Urothelium cell line (cell line): Measurements from ENCODE around the gene DYSF.

Experiments
- DNase-seq: peaks from one replicate; pipeline ENCODE4 v3.0.0; 2011; ENCODE audit warnings: low spot score, mixed read lengths
- FAIRE-seq: peaks from 2 replicates; lab custom pipeline; 2011; peaks lifted over from hg19 to GRCh38; lab: Jason Lieb, UNC

Gene DYSF

GRCh38 chr2:71684226-71685072 lies 231.1 kb downstream of the DYSF start:
- no peak for FAIRE-seq

DNA sequence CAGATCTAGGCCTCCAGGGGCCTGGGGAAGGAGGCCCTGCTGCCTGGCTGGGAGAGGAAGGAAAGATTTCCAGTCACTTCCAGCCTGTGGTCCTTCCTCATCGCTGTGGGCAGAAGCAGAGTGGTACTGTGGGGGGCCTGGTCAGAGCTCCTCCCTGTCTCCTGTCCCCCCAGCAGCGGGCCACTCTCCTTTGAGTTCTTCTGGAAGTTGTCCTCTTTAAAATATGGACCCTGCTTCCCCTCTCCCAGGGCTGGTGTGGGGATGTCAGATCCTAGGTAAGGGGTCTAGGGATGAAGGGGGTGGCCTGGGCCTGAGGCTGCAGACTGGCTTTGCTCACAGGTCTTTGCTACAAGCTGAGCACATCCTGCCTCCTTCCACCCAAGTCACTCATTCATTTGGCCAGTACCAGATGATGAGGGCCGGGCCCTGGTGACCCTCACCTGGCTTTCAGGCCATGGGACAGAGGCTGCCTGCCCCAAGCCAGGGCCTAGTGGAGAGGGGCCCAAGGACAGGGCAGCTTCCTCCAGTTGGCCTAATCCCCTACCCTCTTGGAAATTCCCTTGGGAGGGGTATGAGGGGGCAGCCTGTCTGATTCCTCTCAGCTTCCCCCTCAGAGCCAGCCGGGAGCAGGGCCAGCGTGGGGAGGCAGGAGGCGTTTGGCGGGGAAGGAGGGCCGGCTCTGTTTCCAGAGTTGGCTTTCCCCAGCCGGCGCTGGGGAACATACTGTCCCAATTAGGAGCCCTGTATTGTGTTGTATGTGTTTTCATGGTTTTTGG lies 231.9 kb downstream of the DYSF start:
- FAIRE-seq = no peak

More at GRCh38 chr2:71684226-71685072, 231.1 kb downstream of the DYSF start:
- no peak for DNase-seq

GRCh38 chr2:71685941-71686611 lies 232.7 kb downstream of the DYSF start:
- DNase-seq (no peak), FAIRE-seq (no peak)

More for the DNA sequence above, 231.9 kb downstream of the DYSF start:
- DNase-seq = no peak

GRCh38 chr2:71686781-71687180 lies 233.4 kb downstream of the DYSF start:
- DNase-seq (no peak), FAIRE-seq (no peak)

DNA sequence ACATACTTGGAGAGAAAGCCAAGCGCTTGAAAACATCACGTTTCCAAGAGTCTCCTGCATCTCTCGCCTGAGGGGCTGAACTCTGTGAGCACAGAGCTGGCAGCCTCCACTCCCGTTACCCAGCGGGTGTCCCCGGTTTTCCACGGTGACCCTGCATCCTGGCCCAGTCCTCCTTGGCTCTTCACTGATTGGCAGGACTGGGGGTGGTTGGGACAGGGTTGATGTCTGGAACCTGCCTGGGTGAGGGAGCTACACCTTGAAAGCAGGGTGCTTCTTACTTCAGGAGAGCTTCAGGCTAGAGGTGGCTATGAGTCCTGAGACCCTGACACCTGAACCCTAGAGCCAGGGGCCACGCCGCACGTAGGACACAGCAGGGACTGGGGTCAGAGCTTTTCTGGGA lies 234.1 kb downstream of the DYSF start:
- no peak for FAIRE-seq

DNA sequence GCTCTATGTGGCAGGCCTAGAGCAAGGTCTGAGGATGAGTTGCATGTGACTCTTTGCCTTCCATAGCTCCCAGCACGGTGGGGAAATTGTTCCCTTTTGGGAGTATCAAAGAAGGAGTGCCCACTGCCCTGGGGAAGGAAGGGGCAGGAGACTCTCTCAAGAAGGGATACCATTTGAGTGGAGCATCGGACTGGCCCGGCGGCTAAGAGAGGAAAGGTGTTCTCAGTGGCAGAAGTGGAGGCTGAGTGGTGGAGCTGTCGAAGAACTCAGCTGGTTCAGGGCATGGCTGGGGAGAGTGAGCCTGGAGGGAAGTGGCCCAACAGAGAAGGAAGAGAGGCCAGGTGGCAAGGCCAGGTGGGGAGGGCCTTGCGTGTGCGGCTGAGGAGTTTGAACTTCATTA lies 235.2 kb downstream of the DYSF start:
- no peak for FAIRE-seq
- DNase-seq = no peak

More for the DNA sequence above, 234.1 kb downstream of the DYSF start:
- DNase-seq = no peak

- DNase-seq (no peak), FAIRE-seq (no peak)
Measured at GRCh38 chr2:71689393-71689792, 236.0 kb downstream of the DYSF start.

GRCh38 chr2:71689968-71690834 lies 236.8 kb downstream of the DYSF start:
- DNase-seq (no peak), FAIRE-seq (no peak)

GRCh38 chr2:71690876-71691475 lies 237.6 kb downstream of the DYSF start:
- no peak for FAIRE-seq
- no peak for DNase-seq

- DNase-seq (no peak), FAIRE-seq (peak; percentile 17)
Measured at GRCh38 chr2:71691747-71692441, 238.5 kb downstream of the DYSF start.

- no peak for DNase-seq
- FAIRE-seq = no peak
Measured at GRCh38 chr2:71692621-71693277, 239.4 kb downstream of the DYSF start.

DNA sequence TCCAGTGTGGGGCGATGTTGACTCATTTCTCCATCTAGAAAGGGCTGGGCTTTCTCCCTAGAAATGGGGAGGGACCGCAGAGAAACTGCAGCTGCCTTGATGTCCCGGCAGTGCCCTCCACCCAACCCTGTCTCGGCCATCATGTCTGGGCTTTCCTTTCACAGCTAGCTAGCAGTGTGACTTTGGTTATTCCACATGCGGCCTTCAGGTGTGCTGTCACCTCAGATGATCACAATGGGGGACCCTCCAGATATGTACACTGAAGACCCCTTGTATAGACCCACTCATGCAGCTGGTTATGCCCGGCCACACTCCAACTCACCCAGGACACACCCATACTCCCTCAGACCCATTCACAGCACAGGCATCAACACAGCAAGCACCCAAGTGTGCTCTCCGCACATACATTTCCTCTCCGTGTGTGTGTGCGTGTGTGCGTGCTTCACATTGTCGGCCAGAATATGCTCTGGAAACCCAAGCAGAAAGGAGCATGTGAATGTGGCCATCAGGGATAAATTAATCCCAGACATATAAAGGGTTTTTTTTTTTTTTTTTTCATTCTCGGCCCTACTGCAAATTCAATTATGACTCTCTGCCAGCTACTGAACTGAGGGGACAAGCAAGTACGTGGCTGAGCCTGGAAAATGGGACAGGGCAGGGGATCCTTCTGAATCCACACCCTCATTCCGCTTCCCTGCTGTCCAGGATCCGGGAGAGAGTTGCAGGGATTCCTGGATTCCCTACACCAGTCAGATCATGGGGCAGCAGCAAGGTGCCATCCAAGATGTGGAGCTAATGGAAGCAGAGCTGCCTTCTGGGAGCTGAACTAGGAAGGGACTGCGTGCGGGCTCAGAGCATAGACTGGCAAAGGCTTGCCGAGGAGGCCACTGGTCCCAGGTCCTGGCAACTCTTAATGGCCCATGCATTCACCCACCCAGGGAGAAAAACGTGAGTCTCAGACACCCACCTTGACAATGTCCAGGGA lies 240.2 kb downstream of the DYSF start:
- DNase-seq = no peak
- no peak for FAIRE-seq

DNA sequence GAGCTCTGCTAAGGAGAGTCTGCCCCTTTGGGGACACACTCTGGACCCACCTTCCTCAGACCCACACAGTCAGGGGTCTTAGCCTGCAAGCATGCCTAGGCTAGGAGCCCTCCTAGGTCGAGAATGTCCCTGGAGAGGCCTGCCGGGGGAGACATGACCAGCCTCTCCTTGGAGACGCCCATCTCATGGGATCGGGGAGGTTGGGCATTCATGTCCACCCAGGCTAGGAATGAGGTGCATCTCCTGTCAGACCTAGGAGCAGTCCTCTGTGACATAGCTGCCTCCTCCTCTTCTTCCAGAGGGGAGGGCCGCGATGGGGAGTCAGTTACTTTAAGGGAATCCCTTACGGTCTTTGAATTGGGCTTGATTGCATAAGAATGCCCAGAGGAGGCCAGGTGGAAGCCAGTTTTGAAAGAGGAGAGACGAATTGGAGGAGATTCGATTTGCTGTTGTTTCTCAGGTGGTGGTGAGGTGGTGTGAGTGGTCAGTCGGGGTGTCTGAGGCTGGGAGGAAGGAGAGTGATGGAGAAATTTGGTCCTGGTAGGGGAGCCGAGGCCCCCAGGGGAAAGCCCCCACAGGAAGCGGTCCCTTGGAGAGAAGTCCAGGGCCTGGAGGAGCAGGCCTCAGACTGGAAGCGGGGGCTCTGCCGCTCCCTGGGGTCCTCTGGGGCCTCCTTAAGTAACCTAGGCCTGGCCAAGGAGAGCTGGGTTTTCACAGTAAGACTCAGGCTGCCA lies 241.3 kb downstream of the DYSF start:
- no peak for FAIRE-seq
- no peak for DNase-seq

- FAIRE-seq = no peak
- no peak for DNase-seq
Measured at GRCh38 chr2:71695235-71696120, 242.1 kb downstream of the DYSF start.

GRCh38 chr2:71696381-71696780 lies 243.0 kb downstream of the DYSF start:
- DNase-seq (no peak), FAIRE-seq (no peak)
